Effector memory CD4-positive, alpha-beta T cell (primary cell): Measurements from ENCODE around the gene MGRN1.

Experiments used
- DNase-seq, 3 donors: peaks; one replicate each; pipeline ENCODE4 v3.0.0-alpha.2; 2020
- H3K27ac ChIP-seq: 2 replicates; pipeline ENCODE4 v1.7.0; 2013; ENCODE audit warnings: mild to moderate bottlenecking, low read length, moderate library complexity; ENCODE audit not compliant: insufficient read depth, poor library complexity, severe bottlenecking
- H3K27me3 ChIP-seq: replicated peaks from 2 replicates; pipeline ENCODE4 v1.7.0; 2013; ENCODE audit warnings: mild to moderate bottlenecking, low read length; ENCODE audit not compliant: insufficient read depth, control insufficient read depth, poor library complexity, severe bottlenecking
- H3K36me3 ChIP-seq: 2 replicates; pipeline ENCODE4 v1.7.0; 2013; ENCODE audit warnings: mild to moderate bottlenecking, low read length, moderate library complexity; ENCODE audit not compliant: control insufficient read depth, insufficient read depth
- H3K4me1 ChIP-seq: 2 replicates; pipeline ENCODE4 v1.7.0; 2013; ENCODE audit warnings: low read length, mild to moderate bottlenecking; ENCODE audit not compliant: control insufficient read depth, insufficient read depth, poor library complexity, severe bottlenecking
- H3K4me3 ChIP-seq: 2 replicates; pipeline ENCODE4 v1.7.0; 2013; ENCODE audit warnings: low read length, low read depth, mild to moderate bottlenecking; ENCODE audit not compliant: insufficient read depth, poor library complexity, severe bottlenecking
- H3K9me3 ChIP-seq: 2 replicates; pipeline ENCODE4 v1.7.0; 2013; ENCODE audit warnings: mild to moderate bottlenecking, low read length, moderate library complexity; ENCODE audit not compliant: control insufficient read depth

MGRN1 gene

DNA sequence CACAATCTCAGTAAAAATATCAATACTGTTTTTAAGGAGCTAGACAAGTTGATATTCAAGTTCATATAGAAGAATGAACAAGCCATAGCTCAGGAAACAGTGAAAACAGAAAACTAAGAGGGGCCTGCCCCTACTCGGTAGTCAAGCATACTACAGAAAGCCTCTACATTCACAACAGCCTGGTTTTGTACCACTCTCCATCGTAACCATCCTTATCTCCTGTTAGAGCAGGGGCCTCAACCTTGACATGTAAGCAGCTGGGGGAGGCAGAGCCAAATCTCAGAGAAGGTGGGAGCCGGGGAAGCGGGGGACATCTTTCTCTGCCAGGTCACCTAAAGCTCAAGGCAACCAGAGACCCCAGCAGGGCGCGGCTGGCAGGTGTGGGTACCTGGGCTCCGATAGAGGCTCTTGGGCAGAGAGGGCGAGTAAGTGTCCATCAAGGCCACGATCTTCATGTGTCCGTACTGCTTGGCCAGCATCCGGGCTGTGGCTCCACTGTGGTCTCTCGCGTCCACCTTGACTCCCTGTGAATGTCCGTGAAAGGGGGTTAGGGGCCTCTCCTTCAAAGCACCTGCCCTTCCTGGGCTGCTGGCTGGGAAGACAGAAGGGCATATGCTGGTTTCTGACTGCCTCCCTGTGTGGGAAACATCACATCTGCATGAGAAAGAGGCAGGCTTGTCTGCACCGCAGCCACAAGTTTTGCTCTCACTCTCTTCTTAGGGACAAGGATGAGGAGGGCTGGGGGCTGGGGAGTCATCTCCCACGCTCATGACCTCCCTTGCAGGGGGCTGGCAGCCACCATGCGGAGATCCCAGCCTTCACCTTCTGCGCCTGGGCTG lies 89.3 kb downstream of the MGRN1 start:
- no peak for DNase-seq
- Histone ChIP-seq H3K4me1 (no peaks in the 10 kb centered on the region), H3K27me3 (no peaks in the 10 kb centered on the region), H3K4me3 (no peak overlapping the region), H3K36me3 (peaks cover 17% of the 10 kb centered on the region), H3K9me3 (no peaks in the 10 kb centered on the region), H3K27ac (no peak overlapping the region)

- no peak overlapping the region for H3K27ac ChIP-seq
- H3K27me3 ChIP-seq: no peaks in the 10 kb centered on the region
- no peaks in the 10 kb centered on the region for H3K4me1 ChIP-seq
- H3K9me3 ChIP-seq: no peaks in the 10 kb centered on the region
- DNase-seq: no peak
- H3K4me3 ChIP-seq: no peak overlapping the region
- peaks cover 17% of the 10 kb centered on the region for H3K36me3 ChIP-seq
Measured at GRCh38 chr16:4714996-4715395, 90.4 kb downstream of the MGRN1 start.

- no peaks in the 10 kb centered on the region for H3K4me1 ChIP-seq
- no peaks in the 10 kb centered on the region for H3K9me3 ChIP-seq
- DNase-seq: no peak
- no peak overlapping the region for H3K4me3 ChIP-seq
- H3K27ac ChIP-seq: no peak overlapping the region
- peaks cover 18% of the 10 kb centered on the region for H3K36me3 ChIP-seq
- no peaks in the 10 kb centered on the region for H3K27me3 ChIP-seq
Measured at GRCh38 chr16:4718466-4718865, 93.8 kb downstream of the MGRN1 start.

- Histone ChIP-seq H3K27ac (no peak overlapping the region), H3K27me3 (no peaks in the 10 kb centered on the region), H3K36me3 (peaks cover 33% of the 10 kb centered on the region), H3K4me3 (no peak overlapping the region), H3K4me1 (no peaks in the 10 kb centered on the region), H3K9me3 (no peaks in the 10 kb centered on the region)
- no peak for DNase-seq
Measured at GRCh38 chr16:4723071-4723767, 98.6 kb downstream of the MGRN1 start.

DNA sequence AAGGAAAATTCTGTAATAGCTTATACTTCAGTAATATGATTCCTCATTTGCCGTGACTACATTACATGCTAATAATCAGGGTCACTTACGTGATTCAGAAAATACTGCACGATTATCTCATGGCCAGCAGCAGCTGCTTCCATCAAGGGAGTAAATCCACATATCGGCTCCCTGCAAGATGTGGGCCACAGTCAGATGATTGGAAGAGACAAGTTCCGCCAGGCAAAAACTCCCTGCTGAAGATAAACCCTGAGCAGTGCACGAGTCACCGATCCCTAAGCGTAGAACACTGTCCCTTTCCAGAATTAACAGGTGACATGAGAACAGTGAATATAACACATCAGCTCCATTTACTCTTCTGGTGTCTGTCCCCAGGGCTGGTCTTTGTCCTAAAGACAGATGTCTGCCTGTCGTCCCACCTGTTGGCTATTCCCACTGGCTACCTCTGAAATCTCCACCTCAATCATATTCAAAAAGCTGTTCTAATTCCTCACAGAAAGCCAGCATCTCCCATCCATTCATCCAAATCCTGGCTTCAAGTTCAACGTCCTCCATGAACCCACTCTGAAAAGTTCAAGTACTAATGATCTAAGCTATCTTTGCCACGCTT lies 100.1 kb downstream of the MGRN1 start:
- no peak for DNase-seq
- H3K9me3 ChIP-seq: no peaks in the 10 kb centered on the region
- H3K4me3 ChIP-seq: no peak overlapping the region
- H3K36me3 ChIP-seq: peaks cover 36% of the 10 kb centered on the region
- no peaks in the 10 kb centered on the region for H3K4me1 ChIP-seq
- no peaks in the 10 kb centered on the region for H3K27me3 ChIP-seq
- no peak overlapping the region for H3K27ac ChIP-seq

DNA sequence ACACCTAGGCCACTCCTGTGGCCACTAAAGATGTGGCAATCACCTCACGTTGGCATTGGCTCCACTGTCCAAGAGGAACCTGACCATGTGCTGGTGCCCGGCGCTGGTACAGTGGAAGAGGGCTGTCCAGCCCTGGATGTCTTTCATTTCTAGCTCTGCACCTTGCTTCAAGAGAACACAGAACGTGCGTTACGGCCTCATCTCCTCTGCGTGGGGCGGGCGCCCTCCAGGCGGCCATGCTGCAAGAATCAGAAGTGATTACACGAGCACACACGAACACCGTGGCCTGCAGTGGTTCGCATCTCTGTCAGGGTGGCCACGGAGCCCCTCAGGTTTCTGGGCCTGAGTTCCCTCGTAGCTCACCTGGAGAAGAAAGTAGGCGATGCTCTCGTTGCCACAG lies 102.0 kb downstream of the MGRN1 start:
- no peak for DNase-seq
- Histone ChIP-seq H3K36me3 (peaks cover 43% of the 10 kb centered on the region), H3K4me1 (no peaks in the 10 kb centered on the region), H3K27me3 (no peaks in the 10 kb centered on the region), H3K4me3 (no peak overlapping the region), H3K27ac (no peak overlapping the region), H3K9me3 (no peaks in the 10 kb centered on the region)

DNA sequence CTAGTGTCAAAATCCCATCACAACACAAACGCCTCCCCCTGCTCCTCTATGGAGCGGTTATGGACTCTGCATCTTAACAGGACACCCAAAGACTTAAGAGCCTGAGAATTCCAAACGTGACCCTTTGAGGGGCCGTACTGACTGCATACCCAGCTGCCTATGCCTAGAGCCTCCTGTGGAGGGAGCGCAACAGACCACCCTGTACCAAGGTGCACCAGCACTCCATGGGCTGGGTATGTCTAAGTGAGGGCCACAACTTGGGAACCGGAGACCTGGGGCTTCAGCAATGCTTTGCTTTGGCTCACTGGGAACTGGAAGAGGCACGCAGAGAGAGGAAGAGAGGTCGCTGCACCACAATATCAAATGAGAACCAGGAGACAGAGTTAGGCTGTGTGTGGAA lies 104.0 kb downstream of the MGRN1 start:
- no peaks in the 10 kb centered on the region for H3K9me3 ChIP-seq
- H3K4me1 ChIP-seq: peaks cover 6% of the 10 kb centered on the region
- no peak overlapping the region for H3K4me3 ChIP-seq
- no peak for DNase-seq
- no peaks in the 10 kb centered on the region for H3K27me3 ChIP-seq
- H3K27ac ChIP-seq: no peak overlapping the region
- peaks cover 34% of the 10 kb centered on the region for H3K36me3 ChIP-seq

DNA sequence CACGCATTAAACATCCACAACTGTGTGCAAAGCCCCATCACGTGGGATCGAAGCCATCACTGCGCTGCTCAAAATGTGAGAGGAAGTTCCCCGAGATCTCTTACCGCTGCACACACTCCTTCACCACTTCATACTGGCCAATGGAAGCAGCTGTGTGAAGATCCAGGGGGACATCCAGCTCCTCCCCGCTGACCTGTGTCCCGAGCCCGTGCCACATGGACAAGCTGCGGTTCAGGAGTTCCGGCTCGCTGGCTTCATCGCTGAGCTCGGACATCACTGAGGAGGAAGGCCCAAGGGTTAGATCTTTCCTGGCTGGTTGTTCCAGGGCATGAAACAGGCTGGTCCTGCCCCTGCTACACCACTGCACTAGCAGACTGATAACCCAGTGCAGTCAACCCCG lies 105.2 kb downstream of the MGRN1 start:
- Histone ChIP-seq H3K4me3 (no peak overlapping the region), H3K4me1 (peaks cover 8% of the 10 kb centered on the region), H3K9me3 (no peaks in the 10 kb centered on the region), H3K27ac (no peak overlapping the region), H3K27me3 (no peaks in the 10 kb centered on the region), H3K36me3 (peaks cover 26% of the 10 kb centered on the region)
- DNase-seq: no peak

DNA sequence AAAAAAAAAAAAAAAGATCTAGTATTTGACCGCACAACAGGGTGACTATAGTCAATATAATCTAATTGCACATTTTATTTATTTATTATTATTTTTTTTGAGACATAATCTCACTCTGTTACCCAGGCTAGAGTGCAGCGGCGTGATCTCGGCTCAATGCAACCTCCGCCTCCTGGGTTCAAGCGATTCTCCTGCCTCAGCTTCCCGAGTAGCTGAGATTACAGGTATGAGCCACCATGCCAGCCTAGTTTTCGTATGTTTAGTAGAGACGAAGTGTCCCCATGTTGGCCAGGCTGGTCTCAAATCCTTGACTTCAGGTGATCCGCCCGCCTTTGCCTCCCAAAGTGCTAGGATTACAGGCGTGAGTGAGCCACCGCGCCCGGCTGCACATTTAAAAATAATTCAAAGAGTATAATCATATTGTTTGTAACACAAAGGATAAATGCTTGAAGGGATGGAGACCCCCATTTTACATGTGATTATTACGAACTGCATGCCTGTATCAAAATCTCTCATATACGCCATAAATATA lies 108.7 kb downstream of the MGRN1 start:
- Histone ChIP-seq H3K27ac (no peak overlapping the region), H3K9me3 (no peaks in the 10 kb centered on the region), H3K4me3 (peak overlapping the region; percentile 86)

GRCh38 chr16:4733747-4734062 lies 109.1 kb downstream of the MGRN1 start:
- H3K4me3 ChIP-seq: peak overlapping the region; percentile 86
- H3K4me1 ChIP-seq: peaks cover 14% of the 10 kb centered on the region
- H3K27me3 ChIP-seq: no peaks in the 10 kb centered on the region
- peak overlapping the region; percentile 78 for H3K27ac ChIP-seq
- no peaks in the 10 kb centered on the region for H3K9me3 ChIP-seq
- DNase-seq: no peak
- H3K36me3 ChIP-seq: peaks cover 9% of the 10 kb centered on the region

More for the DNA sequence above, 108.7 kb downstream of the MGRN1 start:
- Histone ChIP-seq H3K27me3 (no peaks in the 10 kb centered on the region), H3K4me1 (peaks cover 14% of the 10 kb centered on the region), H3K36me3 (peaks cover 9% of the 10 kb centered on the region)
- no peak for DNase-seq
